Measurements from ENCODE around the gene GNB3. TPM values are rescaled to one million over a fixed set of nuclear protein-coding genes. Genes with fewer than 3 reads are reported as not detected.

GNB3 gene
- total RNA-seq, 1 experiment from 2014 or later: 3.9 TPM

- Mint-ChIP-seq H3K36me3 (ENCODE audit: insufficient read depth, unreplicated experiment) (peaks cover 25% of the 10 kb centered on the region), H3K4me1 (ENCODE audit: low read depth, unreplicated experiment) (peaks cover 1% of the 10 kb centered on the region), H3K27me3 (ENCODE audit: insufficient read depth, unreplicated experiment) (no peaks in the 10 kb centered on the region), H3K4me3 (ENCODE audit: unreplicated experiment) (no peak overlapping the region), H3K27ac (ENCODE audit: unreplicated experiment) (no peak overlapping the region), H3K9me3 (ENCODE audit: unreplicated experiment) (no peaks in the 10 kb centered on the region)
- BruUV-seq (replicated peaks): no TSS peak
- ChIA-PET POLR2A (no interaction called here), CTCF (interaction anchor here (0.6 to 1.7 kb wide), 2 partner anchors 25 to 52 kb away, joined by 3 to 5 read pairs; no protein-coding TSS in a partner anchor)
- peaks cover 15% of the 10 kb centered on the region for H3K4me1 ChIP-seq
- intact Hi-C loops (cut with micrococcal nuclease; ENCODE audit: unreplicated experiment): no loop called here
- no peaks in the 10 kb centered on the region for H3K9me3 ChIP-seq
- no peak for DNase-seq
- no peaks in the 10 kb centered on the region for H3K36me3 ChIP-seq (ENCODE audit: control insufficient read depth, insufficient read depth, low read length)
- H3K4me3 ChIP-seq (ENCODE audit: low read depth, low read length): no peak overlapping the region
- no peaks in the 10 kb centered on the region for H3K27me3 ChIP-seq (replicated peaks; ENCODE audit: control insufficient read depth, insufficient read depth, low read length)
- no peak for TF ChIP-seq CTCF (IDR thresholded peaks at IDR 0.05; ENCODE audit: insufficient read depth in 1 of 2, low read depth in 1 of 2, low read length in 1 of 2, severe bottlenecking in 1 of 2, unreplicated experiment in 1 of 2)
Measured at GRCh38 chr12:6894321-6894720, 53.6 kb downstream of the GNB3 start.

Other genes starting within 250 kb of the GNB3 start
- gene CHD4, start 233.5 kb upstream of the GNB3 start, total RNA-seq (2022): 223 and 229 TPM in 2 replicates
- 0.19 and 0.20 TPM in 2 replicates for gene LPAR5, start 205.0 kb upstream of the GNB3 start, total RNA-seq (2022)
- gene ACRBP, start 193.5 kb upstream of the GNB3 start, total RNA-seq (2022): 0.73 and 1.3 TPM in 2 replicates
- gene ING4, start 177.8 kb upstream of the GNB3 start, total RNA-seq (2022): 31.6 and 32.8 TPM in 2 replicates
- 119 and 127 TPM in 2 replicates for gene ZNF384, start 151.6 kb upstream of the GNB3 start, total RNA-seq (2022)
- gene PIANP, start 140.1 kb upstream of the GNB3 start, total RNA-seq (2022): 0.37 and 0.48 TPM in 2 replicates
- 56.8 and 61.9 TPM in 2 replicates for gene COPS7A, start 116.9 kb upstream of the GNB3 start, total RNA-seq (2022)
- gene MLF2, start 87.8 kb upstream of the GNB3 start, total RNA-seq (2022): 303 and 309 TPM in 2 replicates
- gene PTMS, start 74.6 kb upstream of the GNB3 start, total RNA-seq (2022): 264 and 285 TPM in 2 replicates
- 1.9 and 3.2 TPM in 2 replicates for gene LAG3, start 68.4 kb upstream of the GNB3 start, total RNA-seq (2022)
- gene CD4, start 51.4 kb upstream of the GNB3 start, total RNA-seq (2022): not detected in 2 replicates
- 0.81 and 1.2 TPM in 2 replicates for gene GPR162, start 19.1 kb upstream of the GNB3 start, total RNA-seq (2022)
- gene P3H3, start 12.5 kb upstream of the GNB3 start, total RNA-seq (2022): 25.1 and 25.6 TPM in 2 replicates
- 147 and 152 TPM in 2 replicates for gene CDCA3, start 10.4 kb downstream of the GNB3 start, total RNA-seq (2022)
- gene USP5, start 11.2 kb downstream of the GNB3 start, total RNA-seq (2022): 226 and 230 TPM in 2 replicates
- gene TPI1, start 26.6 kb downstream of the GNB3 start, total RNA-seq (2022): 1,141 and 1,254 TPM in 2 replicates
- gene SPSB2, start 32.4 kb downstream of the GNB3 start, total RNA-seq (2022): 23.7 and 24.7 TPM in 2 replicates
- gene LRRC23, start 63.9 kb downstream of the GNB3 start, total RNA-seq (2022): 7.8 and 8.6 TPM in 2 replicates
- gene ENO2, start 73.7 kb downstream of the GNB3 start, total RNA-seq (2022): 23.2 and 25.3 TPM in 2 replicates
- 126 TPM in 2 replicates for gene ATN1, start 87.0 kb downstream of the GNB3 start, total RNA-seq (2022)
- gene RNU7-1, start 102.9 kb downstream of the GNB3 start, total RNA-seq (2022): not detected in 2 replicates
- 111 TPM in 2 replicates for gene C12orf57, start 103.1 kb downstream of the GNB3 start, total RNA-seq (2022)
- 43.9 and 54.8 TPM in 2 replicates for gene PTPN6, start 110.4 kb downstream of the GNB3 start, total RNA-seq (2022)
- 411 and 479 TPM in 2 replicates for gene PHB2, start 129.7 kb downstream of the GNB3 start, total RNA-seq (2022)
- gene EMG1, start 130.0 kb downstream of the GNB3 start, total RNA-seq (2022): 149 and 161 TPM in 2 replicates
- 142 and 155 TPM in 2 replicates for gene LPCAT3, start 177.6 kb downstream of the GNB3 start, total RNA-seq (2022)
- 5.3 and 6.1 TPM in 2 replicates for gene C1S, start 219.8 kb downstream of the GNB3 start, total RNA-seq (2022)

Data from Caco-2 (cell line).